CMK (cell line): Measurements from ENCODE around the gene MID1.

Experiments
- DNase-seq: peaks from one replicate; pipeline ENCODE4 v3.0.0-alpha.2; 2010; ENCODE audit warnings: low read depth

MID1 gene

GRCh38 chrX:10620121-10620699 is at the start of gene MID1:
MID1 (minus strand) TSS chrX:10620585; CDS start chrX:10567547, 53,038 bp downstream.
- no peak for DNase-seq

DNA sequence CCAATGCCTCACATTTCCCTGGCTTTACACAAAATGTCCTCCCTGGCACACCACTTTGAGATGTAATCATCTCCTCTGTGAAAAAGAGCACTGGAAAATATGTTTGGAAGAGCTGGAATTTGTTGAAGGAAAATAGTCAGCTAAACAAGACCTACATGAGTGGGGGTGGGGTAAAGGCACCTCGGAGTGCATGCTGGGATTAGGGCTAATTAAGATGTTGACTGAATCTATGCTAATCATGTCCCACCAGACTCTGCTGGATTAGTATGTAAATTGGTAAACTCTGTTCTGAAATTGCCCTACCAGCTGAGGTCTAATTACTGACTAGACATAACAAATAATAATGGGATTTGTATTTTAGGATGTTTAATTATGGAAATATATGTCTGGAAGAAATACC is 46.8 kb upstream of the MID1 start:
- DNase-seq, result no peak

DNA sequence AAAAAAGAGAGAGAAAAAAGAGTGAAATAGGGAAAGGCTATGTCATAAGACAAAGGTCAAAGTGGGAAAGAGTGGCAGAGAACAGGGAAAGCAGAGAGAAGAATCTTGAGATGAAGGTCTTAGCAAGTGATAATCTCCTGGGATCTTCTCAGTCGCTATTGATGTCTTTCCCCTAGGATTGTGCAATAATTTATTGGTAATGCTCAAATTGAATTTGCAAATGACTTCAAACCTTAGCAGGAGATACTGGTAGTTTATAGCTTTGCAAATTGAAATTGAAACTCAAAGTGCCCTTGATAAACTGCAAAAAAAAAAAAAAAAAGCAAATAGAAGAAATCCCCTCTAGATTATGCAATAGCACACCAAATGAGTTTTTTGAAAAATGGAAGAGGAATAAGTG is 45.7 kb upstream of the MID1 start:
- no peak for DNase-seq

DNA sequence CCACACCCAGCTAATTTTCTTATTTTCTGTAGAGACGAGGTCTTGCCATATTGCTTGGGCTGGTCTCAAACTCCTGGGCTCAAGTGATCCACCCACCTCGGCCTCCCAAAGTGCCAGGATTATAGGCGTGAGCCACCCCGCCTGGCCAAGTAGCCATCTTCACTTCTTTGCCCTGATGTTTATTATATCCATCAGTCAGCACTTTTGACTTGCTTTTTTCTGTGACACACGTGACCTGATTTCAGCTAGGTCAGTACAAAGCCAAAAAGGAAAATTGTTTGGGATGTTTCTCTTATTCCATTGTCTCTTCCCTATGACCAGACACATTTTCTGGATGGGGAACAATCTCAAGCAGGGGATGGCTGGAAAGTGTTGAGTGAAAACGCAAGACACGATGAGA is 45.3 kb upstream of the MID1 start:
- no peak for DNase-seq

DNA sequence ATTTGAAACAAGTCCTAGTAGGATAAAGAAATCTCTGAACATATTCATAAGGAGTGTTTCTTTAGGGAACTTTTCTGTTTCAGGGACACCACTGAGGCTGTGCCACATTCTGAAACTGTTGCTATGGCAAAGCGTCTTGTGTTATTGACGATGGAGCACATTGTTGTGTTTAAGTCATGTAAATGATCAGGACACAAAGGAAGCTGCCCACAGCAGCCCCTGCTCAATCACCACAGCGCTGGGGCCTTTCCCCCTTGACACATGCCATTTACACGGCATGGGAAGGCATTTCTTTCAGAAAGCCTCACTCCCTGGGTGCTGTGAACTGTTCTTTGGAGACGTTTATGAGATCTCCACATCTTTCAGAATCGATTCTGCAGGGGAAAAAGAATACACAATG is 39.8 kb upstream of the MID1 start:
- DNase-seq, result no peak

- no peak for DNase-seq
Measured at GRCh38 chrX:10656214-10656613, 35.8 kb upstream of the MID1 start.

DNA sequence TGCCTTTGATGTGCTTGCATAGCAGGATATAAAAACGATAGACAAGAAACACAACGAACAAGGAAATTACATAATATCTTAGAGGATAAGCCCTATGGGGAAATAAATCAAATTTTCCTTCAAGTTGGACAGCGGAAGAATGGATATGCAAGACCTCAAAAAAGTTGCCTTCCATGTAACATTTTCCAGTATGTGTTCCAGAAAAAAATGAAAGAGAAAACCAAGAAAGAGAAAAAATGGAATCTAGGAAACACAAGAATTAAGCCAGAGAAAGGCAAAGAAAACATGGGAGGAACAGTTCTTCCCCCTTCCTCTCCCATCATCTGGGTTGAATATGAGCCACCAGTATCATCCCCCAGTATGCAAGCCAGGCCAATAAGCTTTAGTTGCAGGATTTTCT is 34.6 kb upstream of the MID1 start:
- no peak for DNase-seq

GRCh38 chrX:10653302-10653701 is 32.9 kb upstream of the MID1 start:
- DNase-seq, result no peak

- no peak for DNase-seq
Measured at GRCh38 chrX:10649265-10649664, 28.9 kb upstream of the MID1 start.

- DNase-seq, result no peak
Measured at GRCh38 chrX:10648614-10649013, 28.2 kb upstream of the MID1 start.

DNA sequence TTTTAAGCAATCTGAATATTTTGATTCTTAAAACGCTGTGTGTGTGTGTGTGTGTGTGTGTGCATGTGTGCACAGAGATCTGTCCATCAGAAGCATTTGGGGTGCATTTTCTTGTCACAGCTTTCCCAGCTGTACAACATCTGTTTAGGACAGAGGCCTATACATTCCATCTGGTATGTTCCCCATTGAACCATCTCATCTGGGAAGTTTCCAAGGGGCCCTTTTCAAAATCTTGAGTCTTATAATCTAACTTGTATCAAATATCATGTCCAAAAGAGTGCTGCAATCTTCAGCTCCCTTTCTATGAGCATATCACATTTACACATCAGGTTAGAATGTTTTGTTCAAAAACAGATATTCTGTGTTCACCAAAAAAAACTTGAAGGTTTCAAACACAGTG is 16.5 kb upstream of the MID1 start:
- no peak for DNase-seq

GRCh38 chrX:10636337-10636736 is 16.0 kb upstream of the MID1 start:
- no peak for DNase-seq

DNA sequence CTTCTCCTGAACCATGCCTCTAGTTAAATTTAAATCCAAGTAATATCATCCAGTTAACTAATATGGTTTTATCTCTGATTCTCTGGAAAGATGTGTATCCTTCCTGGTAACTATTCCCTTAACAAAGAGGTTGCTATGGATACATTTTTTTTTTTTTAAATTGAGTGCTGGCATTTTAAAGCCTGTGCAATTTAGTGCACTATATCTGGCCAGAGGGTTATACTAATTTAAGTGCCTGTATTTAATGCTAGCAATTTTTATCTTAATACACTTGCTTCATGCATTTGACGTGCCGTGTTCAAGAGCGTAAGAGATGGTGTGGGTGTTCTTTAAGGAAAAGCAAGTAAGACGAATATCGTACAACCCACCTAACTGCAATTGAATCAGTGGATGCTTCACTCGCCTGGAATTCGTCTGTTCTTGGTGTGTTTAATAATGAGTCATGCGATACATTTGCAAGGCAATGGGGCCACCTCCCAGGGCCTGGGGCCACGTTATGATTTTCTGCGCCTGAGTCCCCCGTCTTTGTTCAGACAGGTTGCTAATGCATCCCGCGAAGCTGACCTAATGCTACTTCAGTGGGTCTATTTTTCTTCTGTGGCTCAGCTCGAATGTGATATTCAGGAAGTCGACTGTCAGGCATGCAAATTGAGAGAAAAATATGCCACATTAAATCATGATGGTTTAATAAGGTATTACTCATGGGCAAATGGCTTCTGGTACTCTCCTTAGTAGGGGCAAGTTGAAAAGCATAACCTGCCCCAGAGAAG is 14.2 kb upstream of the MID1 start:
- DNase-seq, result no peak

GRCh38 chrX:10633722-10634121 is 13.3 kb upstream of the MID1 start:
- DNase-seq, result no peak

DNA sequence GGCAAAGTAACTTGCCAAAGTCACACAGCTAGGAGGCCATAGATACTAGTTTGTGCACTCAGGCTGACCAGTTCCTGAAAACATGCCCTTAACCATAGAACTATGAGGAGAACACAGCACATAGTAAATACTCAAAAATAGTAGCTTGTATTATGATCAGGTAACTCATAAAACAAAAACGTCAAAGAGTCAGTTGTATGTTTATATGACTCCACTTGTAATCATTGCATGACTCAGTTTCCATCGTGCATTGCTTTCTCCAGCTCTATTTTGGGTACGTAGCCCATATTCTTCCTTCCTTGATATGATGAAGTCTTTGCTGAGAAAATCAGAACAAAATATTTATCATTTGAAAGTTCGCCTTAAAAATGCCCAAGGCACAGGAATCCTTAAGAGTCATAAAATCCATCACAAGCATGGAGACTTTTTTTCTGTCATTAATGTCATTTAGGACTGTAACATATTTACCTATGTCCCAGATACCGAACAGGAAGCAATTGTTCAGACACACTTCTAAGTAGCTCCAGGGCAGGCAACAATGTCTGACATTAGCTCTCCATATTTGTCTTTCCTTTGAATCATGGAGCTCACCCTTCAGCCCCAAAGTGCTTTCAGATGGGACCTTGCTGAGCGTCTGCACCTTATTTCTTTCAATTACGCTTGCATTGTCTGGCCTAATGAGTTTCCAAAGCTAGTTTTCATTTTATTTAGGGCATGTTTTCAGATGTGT is 11.2 kb upstream of the MID1 start:
- DNase-seq, result no peak

DNA sequence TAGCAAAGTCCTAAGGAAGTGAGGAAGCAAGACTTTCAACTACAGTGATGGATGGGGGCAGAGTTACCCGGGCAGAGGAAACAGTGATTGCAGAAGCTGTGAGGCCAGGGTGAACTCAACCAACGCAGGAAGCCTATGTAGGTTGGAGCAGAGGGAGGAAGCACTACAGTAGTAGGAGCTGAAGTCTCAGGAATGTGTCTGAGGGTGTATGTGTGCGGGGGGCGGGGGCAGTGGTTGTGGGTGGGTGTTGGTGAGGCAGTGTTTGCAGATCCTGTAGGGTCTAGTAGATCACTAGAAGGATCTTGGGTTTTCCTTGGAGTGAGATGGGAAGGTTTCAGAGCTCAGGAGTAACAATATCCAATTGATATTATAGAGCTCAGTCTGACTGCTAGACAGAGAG is 9.9 kb upstream of the MID1 start:
- no peak for DNase-seq

DNA sequence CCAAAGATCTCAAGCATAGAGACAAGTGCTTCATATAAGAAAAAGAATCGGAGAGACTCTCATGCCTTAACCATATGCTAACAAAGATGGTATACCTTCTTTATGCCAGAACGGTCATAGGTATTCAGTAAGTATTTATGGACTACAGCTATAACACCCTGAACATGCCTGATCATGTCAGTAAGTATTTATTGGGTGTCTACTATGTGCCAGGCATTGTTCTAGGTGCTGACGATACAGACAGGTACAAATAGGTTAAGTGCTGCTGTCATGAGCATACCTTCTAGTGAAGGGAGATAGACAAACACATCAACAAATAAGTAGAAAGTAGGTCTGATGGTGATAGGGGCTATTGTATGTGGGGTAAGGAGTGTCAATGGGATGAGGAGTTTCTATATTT is 9.5 kb upstream of the MID1 start:
- no peak for DNase-seq

DNA sequence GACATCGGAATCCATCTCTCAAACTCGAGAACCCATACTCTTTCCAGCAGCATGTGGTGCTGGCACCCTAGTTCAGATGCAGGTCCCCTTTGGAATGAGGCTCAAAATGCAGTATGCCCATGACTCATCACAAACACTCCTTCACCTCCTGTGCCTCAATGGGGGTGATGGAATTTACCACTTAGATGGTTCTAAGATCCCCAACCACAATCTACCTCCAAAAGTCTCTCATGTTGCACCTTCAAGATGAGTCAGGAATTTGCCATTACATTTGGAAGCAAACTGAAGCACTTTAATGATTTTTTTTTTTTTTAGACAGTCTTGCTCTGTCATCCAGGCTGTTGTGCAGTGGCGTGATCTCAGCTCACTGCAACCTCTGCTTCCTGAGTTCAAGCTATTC is 8.5 kb upstream of the MID1 start:
- DNase-seq, result no peak

GRCh38 chrX:10622197-10622596 is 1.8 kb upstream of the MID1 start:
- no peak for DNase-seq

DNA sequence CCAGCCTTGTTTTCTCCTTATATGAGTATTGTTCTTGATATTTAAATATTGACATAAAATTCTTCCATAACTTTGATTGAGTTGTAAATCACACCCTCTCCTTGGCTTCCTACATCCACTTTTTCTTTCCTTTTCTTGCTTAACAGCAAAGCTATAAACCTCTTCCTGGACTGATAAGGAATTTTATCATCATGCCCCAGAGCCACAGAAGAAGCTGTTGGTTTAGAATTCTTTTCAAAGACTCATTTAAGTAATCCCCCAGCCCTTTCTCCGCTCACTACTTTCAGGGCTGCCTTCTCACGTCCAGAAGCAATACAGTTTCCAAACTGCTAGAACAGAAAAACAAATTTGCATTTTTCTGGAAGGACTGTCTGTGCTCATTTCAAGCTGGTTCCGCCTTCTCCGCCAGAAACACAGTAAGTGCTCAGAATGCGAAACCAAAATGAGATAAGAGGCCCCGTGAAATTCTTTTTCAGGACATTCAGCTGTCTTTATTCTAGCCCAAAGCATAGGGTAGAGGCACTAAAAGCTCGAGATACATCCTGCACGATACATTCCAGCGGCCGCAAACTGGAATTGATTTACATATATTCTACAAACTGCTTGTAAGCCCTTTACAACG is 849 bp downstream of the MID1 start:
- no peak for DNase-seq

DNA sequence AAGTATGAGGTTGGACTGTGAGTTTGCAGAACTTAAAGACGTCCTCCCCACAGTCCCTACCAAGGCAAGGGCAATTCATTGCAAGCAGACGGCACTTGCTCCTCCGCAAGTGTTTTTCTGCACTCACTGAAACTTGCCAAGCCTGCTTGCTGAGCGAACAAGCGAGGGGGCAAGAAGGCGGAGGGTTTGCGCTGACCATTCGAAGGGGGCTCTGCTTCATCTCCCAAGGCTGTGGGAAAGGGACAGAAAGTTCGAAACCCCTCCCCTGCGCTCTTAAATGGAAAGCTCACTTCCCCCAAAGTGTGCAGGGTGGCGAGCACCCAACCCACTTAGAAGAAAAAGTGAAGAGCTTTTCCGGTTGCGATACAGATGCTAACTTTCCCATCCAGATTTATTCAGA is 1.4 kb downstream of the MID1 start:
- DNase-seq, result no peak

GRCh38 chrX:10617999-10618351 is 2.4 kb downstream of the MID1 start:
- no peak for DNase-seq
